NT2/D1 (cell line): ENCODE results near the gene C4orf50.
A peak's percentile ranks its signal among the peaks of the same experiment; 100 is the strongest.

Experiments used
- DNase-seq: peaks from one replicate; pipeline ENCODE4 v3.0.0-alpha.2; 2011; ENCODE audit warnings: low read depth, low spot score
- H3K27me3 ChIP-seq: 2 replicates; pipeline ENCODE4 v1.6.0; 2011; ENCODE audit warnings: mild to moderate bottlenecking; ENCODE audit not compliant: insufficient read length, insufficient read depth
- H3K36me3 ChIP-seq: 2 replicates; pipeline ENCODE4 v1.6.1; 2011; ENCODE audit warnings: mild to moderate bottlenecking, low read length, mixed read lengths; ENCODE audit not compliant: insufficient read depth, insufficient read length
- H3K4me1 ChIP-seq: 2 replicates; pipeline ENCODE4 v1.5.1; 2011; ENCODE audit not compliant: insufficient read depth, insufficient read length
- H3K4me3 ChIP-seq: 2 replicates; pipeline ENCODE4 v1.5.1; 2011; ENCODE audit warnings: low read depth; ENCODE audit not compliant: insufficient read length
- H3K9ac ChIP-seq: 2 replicates; pipeline ENCODE4 v1.6.0; 2011; ENCODE audit warnings: low read depth; ENCODE audit not compliant: insufficient read length
- H3K9me3 ChIP-seq: 2 replicates; pipeline ENCODE4 v1.5.1; 2011; ENCODE audit warnings: mild to moderate bottlenecking, low read length; ENCODE audit not compliant: insufficient read depth
- SUZ12 ChIP-seq: IDR thresholded peaks from 2 replicates; pipeline ENCODE4 v1.6.1; 2011; ENCODE audit not compliant: insufficient read length, insufficient read depth; ENCODE audit errors: extremely low read depth
- YY1 ChIP-seq: IDR thresholded peaks from 2 replicates; pipeline ENCODE4 v1.6.1; 2011; ENCODE audit not compliant: insufficient read length, insufficient read depth
- ZNF274 ChIP-seq: IDR thresholded peaks from 2 replicates; pipeline ENCODE4 v1.6.1; 2011; ENCODE audit warnings: mild to moderate bottlenecking, low read depth, low read length

Gene C4orf50

GRCh38 chr4:6023731-6024130 lies 5.5 kb upstream of the C4orf50 start:
- no peak overlapping the region for H3K4me3 ChIP-seq
- H3K9me3 ChIP-seq, result no peaks in the 10 kb centered on the region
- H3K36me3 ChIP-seq, result no peaks in the 10 kb centered on the region
- no peak for DNase-seq
- H3K4me1 ChIP-seq, result peaks cover 14% of the 10 kb centered on the region
- H3K9ac ChIP-seq, result no peak overlapping the region
- H3K27me3 ChIP-seq, result no peaks in the 10 kb centered on the region
- no peak for TF ChIP-seq SUZ12
- no peak for TF ChIP-seq ZNF274
- TF ChIP-seq YY1, result no peak

GRCh38 chr4:6022607-6023288 lies 4.5 kb upstream of the C4orf50 start:
- peaks cover 6% of the 10 kb centered on the region for H3K4me1 ChIP-seq
- DNase-seq, result no peak
- H3K27me3 ChIP-seq, result peaks cover 2% of the 10 kb centered on the region
- H3K9ac ChIP-seq, result no peak overlapping the region
- no peaks in the 10 kb centered on the region for H3K9me3 ChIP-seq
- H3K36me3 ChIP-seq, result no peaks in the 10 kb centered on the region
- H3K4me3 ChIP-seq, result no peak overlapping the region
- TF ChIP-seq YY1, result no peak
- no peak for TF ChIP-seq ZNF274
- TF ChIP-seq SUZ12, result no peak

GRCh38 chr4:6021831-6022606 lies 3.8 kb upstream of the C4orf50 start:
- Histone ChIP-seq H3K4me3 (no peak overlapping the region), H3K4me1 (peaks cover 6% of the 10 kb centered on the region), H3K9ac (no peak overlapping the region), H3K27me3 (peaks cover 2% of the 10 kb centered on the region), H3K9me3 (no peaks in the 10 kb centered on the region), H3K36me3 (no peaks in the 10 kb centered on the region)
- TF ChIP-seq ZNF274 (no peak), YY1 (no peak), SUZ12 (no peak)
- no peak for DNase-seq

- peaks cover 2% of the 10 kb centered on the region for H3K27me3 ChIP-seq
- H3K4me3 ChIP-seq, result no peak overlapping the region
- peaks cover 6% of the 10 kb centered on the region for H3K4me1 ChIP-seq
- TF ChIP-seq ZNF274 (no peak), YY1 (no peak), SUZ12 (no peak)
- H3K9ac ChIP-seq, result no peak overlapping the region
- no peaks in the 10 kb centered on the region for H3K9me3 ChIP-seq
- H3K36me3 ChIP-seq, result no peaks in the 10 kb centered on the region
- DNase-seq, result no peak
Measured at GRCh38 chr4:6020613-6021012, 2.4 kb upstream of the C4orf50 start.

- Histone ChIP-seq H3K4me3 (no peak overlapping the region), H3K36me3 (no peaks in the 10 kb centered on the region), H3K27me3 (peaks cover 2% of the 10 kb centered on the region), H3K9ac (peak overlapping the region; percentile 23), H3K4me1 (peaks cover 6% of the 10 kb centered on the region), H3K9me3 (no peaks in the 10 kb centered on the region)
- DNase-seq, result peak; percentile 82
- TF ChIP-seq SUZ12 (no peak), YY1 (no peak), ZNF274 (no peak)
Measured at GRCh38 chr4:6019316-6020263, 1.4 kb upstream of the C4orf50 start.

- DNase-seq, result no peak
- H3K27me3 ChIP-seq, result peaks cover 2% of the 10 kb centered on the region
- no peak overlapping the region for H3K9ac ChIP-seq
- H3K4me1 ChIP-seq, result peaks cover 6% of the 10 kb centered on the region
- no peak for TF ChIP-seq SUZ12
- no peak for TF ChIP-seq YY1
- no peak for TF ChIP-seq ZNF274
- H3K9me3 ChIP-seq, result no peaks in the 10 kb centered on the region
- no peak overlapping the region for H3K4me3 ChIP-seq
- H3K36me3 ChIP-seq, result no peaks in the 10 kb centered on the region
Measured at GRCh38 chr4:6017800-6018199, 431 bp downstream of the C4orf50 start.

- no peak for DNase-seq
- H3K36me3 ChIP-seq, result no peaks in the 10 kb centered on the region
- no peak overlapping the region for H3K4me3 ChIP-seq
- TF ChIP-seq SUZ12, result no peak
- TF ChIP-seq YY1, result no peak
- TF ChIP-seq ZNF274, result no peak
- H3K9me3 ChIP-seq, result no peaks in the 10 kb centered on the region
- peaks cover 6% of the 10 kb centered on the region for H3K4me1 ChIP-seq
- no peak overlapping the region for H3K9ac ChIP-seq
- H3K27me3 ChIP-seq, result peaks cover 2% of the 10 kb centered on the region
Measured at GRCh38 chr4:6017030-6017429, 1.2 kb downstream of the C4orf50 start.
